Adrenal gland (tissue), 12 donors: ENCODE results near the gene DNM2. TPM values are rescaled to one million over a fixed set of nuclear protein-coding genes. Genes with fewer than 3 reads are reported as not detected.

Source experiments
- DNase-seq, 7 donors: peaks; one replicate each; pipeline ENCODE4 v3.0.0-alpha.2; 2019 to 2020
- H3K27ac ChIP-seq, 5 donors: fragments of 200-600 bp; sonication (generic) in 4 of 5; 1 replicate in 3 of 5; 2 replicates in 2 of 5; pipeline versions ENCODE4 v1.5.1 to v1.8.0; 2016 to 2020; ENCODE audit warnings: mild to moderate bottlenecking in 1 of 5
- H3K27me3 ChIP-seq: fragments of 200-600 bp; 2 replicates; pipeline ENCODE4 v1.8.0; 2021
- H3K36me3 ChIP-seq, 2 donors: fragments of 200-600 bp; replicated peaks in 1 of 2; 1 replicate in 1 of 2; 2 replicates in 1 of 2; pipeline versions ENCODE4 v1.5.1 to v1.8.0; 2018 to 2022
- H3K4me1 ChIP-seq, 2 donors: fragments of 200-600 bp; replicated peaks in 1 of 2; 1 replicate in 1 of 2; 2 replicates in 1 of 2; pipeline versions ENCODE4 v1.5.1 to v1.8.0; 2018 to 2021
- H3K4me3 ChIP-seq, 4 donors: fragments of 200-600 bp; sonication (generic) in 3 of 4; one replicate each; pipeline ENCODE4 v1.5.1; 2016 to 2018
- H3K9me3 ChIP-seq, 3 donors: fragments of 200-600 bp; sonication (generic) in 1 of 3; replicated peaks in 1 of 3; 1 replicate in 2 of 3; 2 replicates in 1 of 3; pipeline versions ENCODE4 v1.5.1 to v1.8.0; 2016 to 2021
- POLR2A ChIP-seq, 2 donors: fragments of 450-650 bp; IDR thresholded peaks; one replicate each; pipeline ENCODE4 v1.6.1; 2017; ENCODE audit warnings: antibody characterized with exemption in 2 of 2, mild to moderate bottlenecking in 2 of 2, moderate library complexity in 1 of 2
- WGBS, 4 donors: extraction: QIAGEN DNeasy Blood & Tissue Kit in 2 of 4; methylation state at CpG; one replicate each; pipeline versions ENCODE4 v1.1.5 to v1.1.7; 2013 to 2017; 5-methylcytosine and 5-hydroxymethylcytosine counted together
- intact Hi-C, 2 donors: fragments of 100-400 bp; cut with DNase I; formaldehyde crosslinking; loops; one replicate each; pipeline versions ENCODE4 v1.14.1 to v1.15.0; 2022 to 2023
- polyA plus RNA-seq, 3 donors: library from polyadenylated mRNA; stranded (reverse); fragments of 200-250 nt in 2 of 3; fragments of 350-450 nt in 1 of 3; fragmentation: Illumina TruSeq in 1 of 3; extraction: RNeasy Lipid Tissue Mini Kit (QIAGEN cat#74804) in 1 of 3; gene quantifications; one replicate each; pipeline ENCODE4 v1.2.3, GENCODE V29; 2013 to 2014
- total RNA-seq, 9 donors: library from RNA; depleted of rRNA in 4 of 9; stranded (reverse); fragments of >200 nt in 4 of 9; fragments of 120-200 nt in 1 of 9; fragmentation: NEBNext Ultra II Directional in 1 of 9; extraction: Animal tissue kit (Norgen Biotek cat#: 25700) in 1 of 9; gene quantifications; one replicate each; pipeline versions ENCODE4 v1.1.0 to v1.2.4, GENCODE V29; 2013 to 2023
- TF ChIP-seq, protein P1 (sequence below), 6 experiments: fragments of 450-650 bp in 4 of 6; fragments of 200-600 bp in 2 of 6; sonication (generic) in 1 of 6; IDR thresholded peaks; 1 replicate in 5 of 6; 2 replicates in 1 of 6; pipeline versions ENCODE4 v1.5.1 to v1.8.0; 2016 to 2021; ENCODE audit warnings: antibody characterized with exemption in 6 of 6, mild to moderate bottlenecking in 2 of 6, moderate library complexity in 1 of 6
- donor health status: healthy with polysubstance abuse.
- donor health status: Bipolar disorder and iron deficiency.
- donor health status: DM: yes; HTN: yes; CAD: no.
- donor health status: DM: no; HTN: no; CAD: no.
- donor health status: DM: no; HTN: no; CAD: no.
- donor health status: DM: yes; HTN: yes; CAD: no.

DNM2 gene
- total and polyA plus RNA-seq, 12 donors, result 73.3 to 196 (median 153) TPM

DNA sequence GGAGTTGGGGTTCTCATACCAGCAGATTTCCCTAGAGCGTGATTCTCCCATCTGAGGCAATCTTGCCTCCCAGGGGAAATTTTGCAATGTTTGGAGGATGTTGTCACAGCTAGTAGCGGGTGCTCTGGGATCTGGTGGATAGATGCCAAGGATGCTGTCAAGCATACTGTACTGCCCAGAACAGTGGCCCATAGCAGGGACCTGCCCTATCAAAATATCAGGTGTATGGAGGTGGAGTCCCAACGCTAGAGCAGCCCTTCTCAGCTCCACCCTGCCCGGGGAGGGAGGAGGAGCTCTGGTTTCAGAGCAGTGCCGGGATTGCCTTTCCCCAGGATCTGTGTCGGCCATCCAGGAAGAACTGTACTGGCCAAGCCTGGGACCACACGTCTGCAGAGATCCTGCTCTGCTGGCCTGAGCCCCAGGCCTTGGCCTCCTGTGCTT is 27.5 kb upstream of the DNM2 start:
- H3K36me3 ChIP-seq, result peaks cover 0 to 70% of the 10 kb centered on the region in 2 donors
- 46 to 68% (median 54%) methylated on average over 3 to 7 of the region's 7 CpGs for WGBS, 4 donors
- intact Hi-C loops, result no loop called here
- no peak for TF ChIP-seq POLR2A (IDR thresholded peaks at IDR 0.05)
- TF ChIP-seq, protein P1, sequence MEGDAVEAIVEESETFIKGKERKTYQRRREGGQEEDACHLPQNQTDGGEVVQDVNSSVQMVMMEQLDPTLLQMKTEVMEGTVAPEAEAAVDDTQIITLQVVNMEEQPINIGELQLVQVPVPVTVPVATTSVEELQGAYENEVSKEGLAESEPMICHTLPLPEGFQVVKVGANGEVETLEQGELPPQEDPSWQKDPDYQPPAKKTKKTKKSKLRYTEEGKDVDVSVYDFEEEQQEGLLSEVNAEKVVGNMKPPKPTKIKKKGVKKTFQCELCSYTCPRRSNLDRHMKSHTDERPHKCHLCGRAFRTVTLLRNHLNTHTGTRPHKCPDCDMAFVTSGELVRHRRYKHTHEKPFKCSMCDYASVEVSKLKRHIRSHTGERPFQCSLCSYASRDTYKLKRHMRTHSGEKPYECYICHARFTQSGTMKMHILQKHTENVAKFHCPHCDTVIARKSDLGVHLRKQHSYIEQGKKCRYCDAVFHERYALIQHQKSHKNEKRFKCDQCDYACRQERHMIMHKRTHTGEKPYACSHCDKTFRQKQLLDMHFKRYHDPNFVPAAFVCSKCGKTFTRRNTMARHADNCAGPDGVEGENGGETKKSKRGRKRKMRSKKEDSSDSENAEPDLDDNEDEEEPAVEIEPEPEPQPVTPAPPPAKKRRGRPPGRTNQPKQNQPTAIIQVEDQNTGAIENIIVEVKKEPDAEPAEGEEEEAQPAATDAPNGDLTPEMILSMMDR (IDR thresholded peaks at IDR 0.05), result no peak
- no peak overlapping the region for H3K4me3 ChIP-seq
- H3K27me3 ChIP-seq, result no peaks in the 10 kb centered on the region
- H3K9me3 ChIP-seq, result no peaks in the 10 kb centered on the region
- peaks cover 0 to 5% of the 10 kb centered on the region in 2 donors for H3K4me1 ChIP-seq
- H3K27ac ChIP-seq, result peak overlapping the region in 1 of 5 donors; percentile 12
- DNase-seq, result peak in 4 of 7 donors; percentile 45 to 66 (median 64)

DNA sequence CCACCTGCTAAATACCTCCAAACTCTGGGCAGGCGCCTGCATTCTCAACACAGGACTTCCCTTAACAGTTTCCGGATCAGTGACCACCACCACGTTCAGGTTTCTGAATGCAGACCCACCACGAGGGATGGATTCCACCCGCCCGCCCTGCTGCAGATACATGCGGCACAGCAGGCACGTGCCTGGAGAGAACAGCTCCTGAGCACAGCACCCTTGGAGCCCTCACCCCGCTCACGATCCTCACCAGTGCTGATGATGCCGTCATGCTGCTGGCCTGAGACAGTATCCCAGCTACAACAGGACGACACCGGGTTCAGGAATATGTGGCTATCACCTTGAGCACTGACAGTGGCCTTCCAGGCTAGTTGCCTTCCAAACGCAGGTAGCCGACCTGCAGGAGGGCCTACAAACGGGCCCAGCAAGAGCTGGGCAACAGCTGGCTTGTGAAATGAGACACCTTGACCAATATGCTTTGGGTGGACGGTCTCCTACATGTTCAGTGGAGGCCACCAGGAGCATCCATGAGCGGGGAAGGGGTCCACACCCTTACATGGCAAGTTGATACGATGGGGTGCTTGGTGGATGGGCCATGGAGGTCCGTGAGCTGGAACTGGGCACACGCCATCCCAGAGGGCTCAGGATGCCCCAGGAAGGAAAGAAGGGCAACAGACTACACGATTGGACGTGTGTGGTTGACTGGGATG is 26.5 kb upstream of the DNM2 start:
- intact Hi-C loops, result no loop called here
- Histone ChIP-seq H3K4me1 (peaks cover 0 to 10% of the 10 kb centered on the region in 2 donors), H3K9me3 (no peaks in the 10 kb centered on the region), H3K4me3 (no peak overlapping the region), H3K27me3 (no peaks in the 10 kb centered on the region), H3K27ac (no peak overlapping the region), H3K36me3 (peaks cover 0 to 62% of the 10 kb centered on the region in 2 donors)
- TF ChIP-seq POLR2A (IDR thresholded peaks at IDR 0.05), result no peak
- TF ChIP-seq, protein P1 (IDR thresholded peaks at IDR 0.05), result no peak
- DNase-seq, result no peak
- 80 to 87% (median 86%) methylated on average over 9 to 23 of the region's 23 CpGs for WGBS, 4 donors

DNA sequence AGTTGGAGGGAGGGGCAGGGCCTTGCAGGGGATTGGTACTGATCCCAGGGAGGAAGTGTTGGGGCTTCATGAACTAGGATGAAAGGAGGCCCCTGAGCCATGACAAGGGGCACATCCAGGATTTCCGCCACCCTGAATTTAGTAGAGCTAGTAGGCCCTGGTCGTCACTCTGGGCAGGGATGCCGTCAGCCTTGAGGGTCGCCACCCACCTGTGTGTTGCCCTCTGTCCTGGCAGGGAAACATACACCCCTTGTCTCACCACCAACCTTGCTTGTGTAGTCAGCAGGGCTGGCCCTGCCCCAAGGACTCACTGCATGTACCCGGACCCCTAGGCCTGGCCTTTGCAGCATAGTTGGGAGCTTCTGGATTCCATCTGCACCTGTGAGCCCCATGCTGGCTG is 26.0 kb upstream of the DNM2 start:
- Histone ChIP-seq H3K27me3 (no peaks in the 10 kb centered on the region), H3K36me3 (peaks cover 0 to 57% of the 10 kb centered on the region in 2 donors), H3K9me3 (no peaks in the 10 kb centered on the region), H3K27ac (no peak overlapping the region), H3K4me1 (peaks cover 0 to 10% of the 10 kb centered on the region in 2 donors), H3K4me3 (no peak overlapping the region)
- intact Hi-C loops, result no loop called here
- DNase-seq, result no peak
- TF ChIP-seq POLR2A (IDR thresholded peaks at IDR 0.05), result no peak
- TF ChIP-seq, protein P1 (IDR thresholded peaks at IDR 0.05), result no peak
- 82 to 90% (median 84%) methylated on average over 2 to 5 of the region's 5 CpGs for WGBS, 4 donors

DNA sequence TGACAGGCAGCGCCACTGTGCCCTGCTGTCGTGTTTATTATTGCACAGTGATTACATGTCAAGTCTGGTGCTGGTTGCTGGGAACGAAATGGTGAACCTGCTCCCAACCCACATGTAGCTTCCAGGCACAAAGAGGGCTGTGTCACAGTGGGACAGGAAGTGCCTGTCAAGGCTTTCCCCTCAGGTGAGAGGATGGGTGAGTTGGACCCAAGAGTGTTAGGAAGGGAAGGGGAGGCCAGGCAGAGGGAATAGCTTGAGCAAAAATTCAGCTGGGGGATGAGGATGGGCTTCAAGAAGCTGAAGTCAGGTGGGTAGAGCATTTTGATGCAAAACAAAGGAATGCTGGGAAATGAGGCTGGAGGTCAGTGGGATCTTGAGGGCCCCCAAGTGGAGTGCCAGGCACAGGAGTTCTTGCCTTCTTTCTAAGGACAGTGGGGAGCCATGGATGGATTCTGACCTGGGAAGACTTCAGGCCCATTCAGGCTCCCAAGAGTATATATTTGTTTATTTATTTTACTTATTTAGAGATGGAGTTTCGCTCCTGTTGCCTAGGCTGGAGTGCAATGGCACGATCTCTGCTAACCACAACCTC is 25.1 kb upstream of the DNM2 start:
- no peak for DNase-seq
- no peaks in the 10 kb centered on the region for H3K27me3 ChIP-seq
- H3K4me3 ChIP-seq, result no peak overlapping the region
- H3K9me3 ChIP-seq, result no peaks in the 10 kb centered on the region
- intact Hi-C loops, result no loop called here
- no peak overlapping the region for H3K27ac ChIP-seq
- WGBS, 4 donors, result 79 to 94% (median 91%) methylated on average over 5 of the region's 5 CpGs
- peaks cover 0 to 48% of the 10 kb centered on the region in 2 donors for H3K36me3 ChIP-seq
- TF ChIP-seq POLR2A (IDR thresholded peaks at IDR 0.05), result no peak
- TF ChIP-seq, protein P1 (IDR thresholded peaks at IDR 0.05), result no peak
- peaks cover 0 to 10% of the 10 kb centered on the region in 2 donors for H3K4me1 ChIP-seq
